ENCODE data around the gene BICC1.
"Not testable (repeated sequence)": the region's sequence is repeated elsewhere in the genome, so short reads cannot be mapped to it uniquely, and the experiment has no call there.

BICC1 gene

DNA sequence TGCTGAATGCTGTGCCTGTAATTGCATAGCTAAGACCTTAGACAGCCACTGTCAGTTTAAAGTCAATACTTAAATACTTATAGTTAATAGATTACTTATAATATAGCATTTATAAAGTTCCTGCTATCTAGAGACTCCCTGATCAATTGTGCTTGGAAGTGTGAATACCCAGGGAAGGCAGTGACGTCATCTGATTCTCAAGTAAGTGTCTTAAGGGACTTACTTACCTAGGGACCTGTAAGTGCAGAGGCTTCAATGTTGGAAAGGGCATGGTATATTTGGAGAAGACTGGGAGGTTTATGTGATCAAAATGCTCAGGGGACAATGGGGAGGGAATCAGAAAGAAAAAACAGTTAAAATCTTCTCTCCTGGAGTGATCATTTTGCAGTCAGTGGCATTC is 55.0 kb downstream of the BICC1 start:
- no peak for DNase-seq

DNA sequence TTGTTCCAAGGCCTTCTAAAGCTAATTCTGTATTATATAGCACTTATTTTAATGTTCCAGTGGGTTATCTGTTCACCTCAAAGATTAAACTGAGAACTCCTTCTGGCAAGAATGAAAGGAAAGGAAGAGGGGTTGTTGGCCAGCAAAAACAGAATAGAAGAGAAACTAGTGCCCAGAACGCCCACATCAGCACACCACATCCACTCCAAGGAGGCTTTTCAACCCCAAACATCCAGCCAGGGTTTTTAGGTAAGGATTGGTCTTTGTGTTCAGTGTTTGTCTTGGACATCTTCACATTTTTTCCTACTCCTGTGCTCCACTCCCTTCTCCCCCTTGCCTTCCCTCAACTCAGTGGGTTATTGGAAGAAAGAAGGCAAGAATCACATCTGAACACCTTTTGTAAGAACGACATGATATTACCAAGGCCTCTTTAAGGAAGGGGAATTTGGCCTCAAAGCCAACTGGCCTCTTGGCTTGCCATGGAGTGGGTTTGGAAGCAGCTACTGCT is 55.8 kb downstream of the BICC1 start:
- no peak for DNase-seq

DNA sequence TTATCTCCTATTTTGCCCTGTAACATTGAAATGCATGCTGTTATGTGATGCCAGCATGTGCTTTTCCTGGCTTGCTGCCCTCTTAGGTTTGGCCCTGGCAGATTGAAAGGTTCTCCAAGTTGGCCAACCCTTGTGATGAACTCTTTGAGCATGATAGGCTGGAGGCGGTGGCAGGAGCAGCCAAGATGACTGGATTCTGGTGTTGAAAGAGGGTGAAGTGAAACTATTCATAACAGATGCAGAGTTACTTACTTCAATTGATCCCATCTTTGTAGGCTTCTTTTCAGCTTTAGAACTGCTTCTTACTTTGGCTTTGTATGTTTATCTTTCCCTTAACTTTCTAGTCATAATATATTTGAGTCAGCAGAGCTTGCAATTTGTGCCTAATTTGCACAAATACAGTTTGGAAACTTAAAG is 57.6 kb downstream of the BICC1 start:
- no peak for DNase-seq

DNA sequence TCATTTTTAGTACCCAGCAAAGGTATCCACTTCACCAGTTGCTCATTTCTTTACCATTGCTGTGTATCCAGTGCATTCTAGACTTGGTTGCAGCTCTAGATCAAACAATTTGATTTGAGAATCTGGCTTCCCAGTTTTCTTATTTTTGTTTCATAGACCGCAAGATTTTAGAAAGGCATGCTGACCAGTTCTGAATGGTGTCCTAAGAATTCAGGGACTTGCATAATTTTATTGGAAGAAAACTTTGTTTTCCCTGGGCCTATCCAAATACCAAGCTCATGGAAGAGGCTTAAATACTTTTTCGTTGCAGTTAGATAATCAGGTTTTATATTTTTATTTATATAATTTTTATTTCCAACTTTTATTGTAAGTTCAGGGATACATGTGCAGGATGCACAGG is 58.3 kb downstream of the BICC1 start:
- DNase-seq = no peak

DNA sequence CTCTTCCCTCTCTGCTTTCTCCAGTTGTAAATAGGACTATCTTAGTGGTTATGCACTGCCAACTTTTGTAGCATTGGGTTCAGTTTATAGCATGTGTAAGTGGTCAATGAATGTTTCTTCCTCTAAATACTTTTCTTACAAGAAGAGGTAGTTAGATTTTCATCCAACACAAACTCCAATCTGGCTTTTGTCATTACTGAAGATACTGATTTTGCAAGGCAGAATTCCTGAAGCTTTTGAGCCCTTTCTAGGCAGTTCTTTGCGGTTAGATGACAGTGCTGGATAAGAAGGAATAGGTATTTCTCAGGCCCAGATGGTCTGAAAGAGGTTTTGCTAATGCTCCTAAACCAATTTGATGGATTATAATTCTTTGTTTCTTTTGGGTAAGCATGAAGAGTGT is 60.5 kb downstream of the BICC1 start:
- DNase-seq = no peak

DNA sequence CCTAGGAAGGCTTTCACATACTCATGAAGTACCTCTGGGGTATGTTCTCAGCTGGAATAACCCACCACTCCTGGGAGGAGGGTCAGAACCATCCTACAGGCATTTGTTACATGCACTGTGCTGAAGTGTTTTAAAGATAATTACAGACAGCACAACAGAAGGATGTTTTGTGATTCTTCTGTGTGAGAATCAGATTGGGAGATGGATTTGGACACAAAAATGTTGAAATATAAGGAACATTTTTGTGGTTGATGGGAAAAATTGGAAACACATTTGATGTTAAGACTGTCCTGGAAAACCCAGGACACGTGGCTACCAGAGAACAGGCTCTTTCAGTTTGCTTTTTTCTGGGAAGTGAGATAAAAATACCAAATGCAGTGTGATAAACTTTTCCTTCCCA is 61.4 kb downstream of the BICC1 start:
- DNase-seq = no peak

DNA sequence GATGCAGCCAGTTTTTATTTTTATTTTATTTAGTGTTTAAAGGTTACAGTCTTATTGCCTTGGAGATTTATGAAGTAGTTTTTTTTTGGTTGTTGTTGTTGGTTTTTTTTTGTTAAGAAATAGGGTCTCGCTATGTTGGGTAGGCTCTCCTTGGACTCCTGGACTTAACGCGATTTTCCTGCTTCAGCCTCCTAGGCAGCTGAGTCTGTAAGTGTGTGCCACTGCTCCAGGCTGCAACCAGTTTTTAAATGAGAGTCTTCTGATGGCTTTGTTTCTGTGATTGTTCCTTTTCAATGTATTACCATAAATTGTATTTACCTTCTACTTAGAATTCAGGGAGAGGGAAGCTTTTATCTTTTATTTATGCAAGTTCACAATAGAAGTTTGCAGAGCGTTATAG is 62.8 kb downstream of the BICC1 start:
- no peak for DNase-seq

DNA sequence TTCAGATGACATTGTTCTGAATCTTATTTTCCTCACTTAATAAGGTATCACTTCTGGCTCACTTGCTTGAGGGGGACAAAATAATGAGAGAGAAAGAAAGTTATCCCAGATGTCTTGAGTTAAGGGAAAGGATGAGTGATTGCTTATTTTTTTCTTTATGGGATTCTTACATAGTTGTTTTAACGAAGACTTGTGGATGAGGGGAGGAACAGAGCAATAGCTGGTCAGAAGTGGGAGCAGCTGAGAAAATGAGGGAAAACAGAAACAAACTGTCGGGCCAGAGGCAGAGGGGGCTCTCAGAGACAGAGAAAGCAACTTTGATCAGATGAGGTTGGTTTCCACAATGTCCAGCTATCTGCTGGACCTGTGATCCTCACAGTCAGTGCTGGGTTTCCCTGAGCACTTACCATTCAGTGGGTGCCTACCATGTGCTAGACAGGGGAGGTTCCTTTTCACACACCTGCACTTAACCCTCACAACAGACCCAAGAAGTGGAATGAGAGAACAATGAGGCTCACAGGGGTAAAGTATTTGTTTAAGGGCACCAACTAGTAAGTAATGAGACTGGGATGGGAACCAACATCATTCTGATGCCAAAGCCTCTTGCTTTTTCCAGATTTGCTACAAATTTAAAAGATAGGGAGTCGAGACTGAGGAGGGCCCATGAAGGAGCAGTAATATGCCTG is 64.2 kb downstream of the BICC1 start:
- DNase-seq = no peak

DNA sequence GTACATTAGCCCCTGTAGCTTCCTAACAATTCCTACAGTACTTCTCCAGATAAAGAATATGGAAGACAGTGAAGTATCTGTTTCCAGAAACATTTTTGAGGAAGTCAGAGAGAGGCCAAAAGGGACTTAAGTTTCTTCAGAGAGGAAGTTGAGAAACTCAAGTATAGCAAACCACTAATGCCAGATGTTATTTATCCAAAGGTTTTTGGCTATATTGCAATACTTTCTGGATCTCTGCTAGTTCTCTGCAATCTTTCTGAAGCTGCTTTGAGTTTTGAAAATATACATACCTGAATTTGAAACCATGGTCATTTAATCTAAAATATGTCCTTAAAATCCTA is 64.7 kb downstream of the BICC1 start:
- no peak for DNase-seq

DNA sequence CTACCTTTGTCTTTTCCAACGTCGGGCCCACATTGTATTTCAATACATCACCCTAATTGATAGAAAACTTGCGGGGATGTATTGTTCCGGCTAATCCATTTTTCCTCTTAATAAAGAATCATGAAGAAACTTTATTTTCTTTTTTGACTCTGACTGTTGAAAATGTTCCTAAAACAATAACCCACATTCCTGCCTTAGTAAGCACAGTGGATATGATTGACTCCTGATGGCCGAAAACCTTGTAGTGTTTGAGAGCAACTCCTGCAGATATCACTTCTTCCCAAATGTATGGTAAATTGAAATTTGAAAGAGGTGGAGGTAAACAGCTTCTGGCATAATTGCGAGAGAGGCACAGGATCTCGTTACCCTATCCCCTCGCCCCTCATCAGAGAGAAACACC is 65.7 kb downstream of the BICC1 start:
- DNase-seq = no peak

DNA sequence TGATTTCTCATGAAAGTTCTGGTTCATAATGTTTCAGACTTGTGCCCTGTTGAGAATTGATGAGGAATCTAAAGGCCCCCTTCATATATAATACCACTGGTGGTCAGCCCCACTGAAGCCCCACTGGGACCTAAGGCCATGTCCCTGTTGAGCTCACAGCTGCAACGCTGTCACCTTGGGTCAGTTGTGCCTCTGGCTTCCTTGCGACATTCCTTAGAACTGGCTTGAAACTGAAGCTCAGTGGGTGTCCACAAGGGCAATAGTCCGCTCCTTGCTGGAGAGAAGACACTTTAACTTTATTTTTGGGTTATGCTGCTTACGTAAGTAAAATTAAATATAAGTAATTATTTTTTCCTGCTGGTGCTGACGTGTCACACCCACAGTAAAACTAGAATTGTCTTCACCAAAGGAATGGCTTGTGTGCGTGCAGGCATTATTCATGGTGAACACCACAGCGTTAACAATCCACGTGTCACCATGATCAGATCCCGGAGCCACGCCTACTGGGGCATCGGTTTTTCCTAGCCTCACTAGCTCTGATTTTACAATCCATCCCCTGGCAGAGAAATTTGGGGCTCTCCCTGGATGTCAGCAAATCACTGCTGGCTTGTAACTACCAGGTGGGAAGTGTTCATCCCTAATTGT is 66.5 kb downstream of the BICC1 start:
- no peak for DNase-seq

DNA sequence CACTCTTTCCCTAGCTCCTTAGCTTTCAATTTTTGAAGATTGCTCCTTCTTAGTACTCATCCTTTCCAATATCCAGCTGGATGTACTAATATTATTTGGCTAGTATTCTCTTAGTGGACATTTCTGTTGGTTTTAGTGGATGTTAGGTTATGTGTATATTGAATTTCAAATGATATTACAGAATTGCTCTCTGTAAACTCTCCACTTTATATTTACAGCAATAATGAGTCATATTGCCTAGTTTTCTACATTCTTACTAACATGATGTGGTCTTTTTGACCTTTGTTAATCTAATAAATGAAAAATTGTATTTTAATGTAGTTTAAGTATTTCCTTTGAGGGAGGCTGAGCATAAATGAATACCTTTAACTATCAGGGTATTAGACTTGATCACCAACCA is 69.4 kb downstream of the BICC1 start:
- DNase-seq = no peak

DNA sequence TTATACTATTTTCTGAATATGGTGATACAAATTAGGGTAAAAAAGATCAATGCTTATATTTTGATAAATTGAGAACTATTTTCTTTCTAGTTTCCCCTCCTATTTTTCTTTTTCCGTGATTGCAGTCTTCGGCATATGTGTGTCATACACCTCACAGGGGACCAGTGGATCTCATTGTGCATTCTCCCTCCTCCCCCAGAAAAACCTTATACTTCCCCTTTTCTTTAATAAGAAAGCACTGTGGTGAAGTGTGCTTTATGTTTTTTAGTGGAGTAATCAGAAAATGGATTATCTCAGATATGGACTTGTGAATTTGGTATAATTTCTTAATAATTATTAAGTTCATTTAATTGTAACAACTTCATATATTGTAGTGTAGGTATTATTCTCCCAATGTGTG is 72.8 kb downstream of the BICC1 start:
- no peak for DNase-seq

DNA sequence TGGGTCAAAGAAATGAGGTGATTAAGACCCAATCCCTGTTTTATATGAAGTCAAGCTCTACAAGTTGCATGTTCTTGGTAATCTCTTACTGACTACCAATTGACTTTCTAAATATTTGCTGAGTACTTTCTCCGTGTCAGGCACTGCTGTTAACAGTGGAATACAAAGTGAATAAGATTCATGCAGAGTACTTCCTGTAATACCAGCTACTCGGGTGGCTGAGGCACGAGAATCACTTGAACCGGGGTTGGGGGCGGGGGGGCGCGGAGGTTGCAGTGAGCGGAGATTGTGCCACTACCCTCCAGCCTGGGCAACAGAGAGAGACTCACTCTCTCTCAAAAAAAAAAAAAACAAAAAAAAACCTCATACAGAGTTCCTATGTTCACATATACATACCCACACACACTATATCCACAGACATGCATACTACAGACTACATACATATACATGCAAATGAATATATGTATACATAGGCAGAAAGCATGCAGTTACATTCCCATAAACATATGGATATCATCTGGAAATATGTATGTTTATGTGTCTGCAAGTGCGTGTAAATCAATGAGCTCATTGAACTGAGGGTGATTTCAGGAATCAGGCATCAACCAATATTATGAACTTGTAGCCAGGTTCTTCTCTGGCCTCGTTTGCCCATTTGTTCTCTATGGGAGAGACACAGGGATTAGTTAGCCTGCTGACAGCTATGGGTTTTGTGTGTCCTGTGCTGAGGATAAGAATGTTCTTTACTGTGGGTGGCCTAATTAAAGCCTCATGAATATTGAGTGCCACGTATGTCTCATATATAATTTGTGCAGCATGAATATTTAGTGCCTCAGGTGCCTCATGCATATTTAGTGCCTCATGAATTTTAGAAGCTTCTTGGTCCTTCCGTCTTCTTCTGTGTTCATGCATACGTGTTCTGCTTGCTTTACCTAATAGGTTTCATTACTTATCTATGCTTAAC is 73.9 kb downstream of the BICC1 start:
- DNase-seq = no peak

DNA sequence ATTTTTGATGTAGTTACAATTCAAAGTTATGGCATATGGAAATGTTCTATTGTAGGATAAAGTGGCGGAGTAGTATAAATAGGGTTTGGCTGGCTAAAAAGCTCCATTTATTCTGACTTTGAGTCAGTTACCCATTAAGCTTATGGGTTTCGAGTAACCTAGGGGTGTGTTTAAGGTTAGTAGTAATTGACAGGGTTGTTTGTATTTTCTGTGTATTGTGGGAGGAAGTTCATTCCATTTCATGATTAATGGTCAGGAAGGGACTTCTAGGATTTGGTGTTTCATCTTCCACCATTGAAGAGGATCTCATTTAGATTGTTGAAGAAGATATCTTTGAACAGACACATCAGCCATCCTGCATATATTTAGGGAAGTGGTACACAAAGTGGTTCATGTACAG is 75.0 kb downstream of the BICC1 start:
- no peak for DNase-seq

DNA sequence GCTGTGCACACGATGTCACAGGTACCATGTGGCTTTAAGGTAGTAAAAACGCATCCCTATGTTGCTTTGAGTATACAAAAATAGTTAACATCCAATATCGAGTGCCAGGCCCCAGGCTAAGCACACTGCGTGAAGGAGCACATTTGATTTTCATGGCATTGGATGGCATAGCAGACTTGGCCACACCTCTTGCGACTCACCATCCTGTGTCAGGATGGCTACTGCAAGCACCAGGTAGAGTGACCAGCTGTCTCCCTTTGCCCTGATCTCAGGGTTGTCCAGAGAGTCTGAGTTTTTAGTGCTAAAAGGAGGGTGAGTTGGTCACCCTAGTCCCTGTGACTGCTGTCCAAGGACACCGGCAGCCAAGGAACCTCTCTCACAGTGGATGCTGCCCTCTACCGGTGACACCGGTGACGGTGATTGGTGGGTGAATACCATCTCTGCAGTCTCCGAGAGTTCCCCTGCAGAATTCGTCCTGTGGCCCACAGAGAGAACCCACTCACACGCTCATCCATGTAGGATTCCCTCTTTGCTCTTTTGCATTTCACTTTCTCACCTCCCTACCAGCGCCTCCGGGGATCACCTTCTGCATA is 76.1 kb downstream of the BICC1 start:
- DNase-seq = no peak

DNA sequence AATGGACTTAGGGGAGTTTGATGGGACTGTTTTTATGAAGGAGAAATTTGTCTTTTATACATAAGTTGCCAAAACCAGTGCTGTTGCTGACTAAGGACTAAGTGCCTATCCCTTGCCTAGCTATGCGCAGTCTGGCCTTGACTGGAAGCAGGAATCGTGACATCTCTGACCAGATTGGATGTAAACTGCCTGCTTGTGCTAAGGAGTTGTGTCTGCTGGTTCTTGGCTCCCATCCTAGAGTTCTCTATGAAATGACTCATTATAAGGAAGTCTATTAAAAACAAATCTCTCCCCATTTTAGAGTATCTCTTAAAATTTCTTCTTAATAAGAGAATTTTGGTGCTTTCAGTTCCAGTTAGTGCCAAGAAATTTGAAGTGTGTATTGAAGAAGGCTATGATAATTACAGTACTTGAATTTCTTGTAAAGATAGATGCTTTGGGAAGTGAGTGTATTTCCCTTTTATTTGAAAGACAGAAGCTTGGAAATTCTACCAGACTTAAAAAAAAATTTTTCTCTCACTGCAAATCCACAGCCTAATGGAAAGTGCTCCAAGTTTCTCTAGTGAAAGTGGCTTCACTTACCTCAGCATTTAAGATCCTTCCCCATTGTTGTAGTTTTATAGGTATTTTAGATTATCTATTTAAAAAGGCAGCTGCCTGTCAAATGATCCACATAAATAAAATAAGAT is 77.6 kb downstream of the BICC1 start:
- DNase-seq = no peak

DNA sequence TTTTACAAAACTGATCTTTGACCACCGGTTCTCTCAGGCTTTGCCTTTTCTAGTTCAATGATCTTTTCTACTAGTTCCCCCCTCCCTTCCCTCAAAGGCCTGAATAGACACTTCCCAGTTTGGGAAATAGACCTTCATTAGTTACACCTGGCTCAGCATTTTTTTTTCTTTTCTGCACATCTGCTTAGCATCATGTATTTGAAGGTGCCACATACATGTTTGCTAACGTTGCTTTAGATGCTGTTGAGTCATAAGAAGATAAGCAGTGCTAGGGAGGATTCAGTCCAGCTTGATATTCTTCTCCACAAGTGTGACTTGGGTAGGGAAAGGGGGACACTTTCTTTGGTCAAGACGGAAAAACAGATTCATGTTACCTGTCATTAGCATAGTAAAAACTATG is 78.3 kb downstream of the BICC1 start:
- DNase-seq = no peak

DNA sequence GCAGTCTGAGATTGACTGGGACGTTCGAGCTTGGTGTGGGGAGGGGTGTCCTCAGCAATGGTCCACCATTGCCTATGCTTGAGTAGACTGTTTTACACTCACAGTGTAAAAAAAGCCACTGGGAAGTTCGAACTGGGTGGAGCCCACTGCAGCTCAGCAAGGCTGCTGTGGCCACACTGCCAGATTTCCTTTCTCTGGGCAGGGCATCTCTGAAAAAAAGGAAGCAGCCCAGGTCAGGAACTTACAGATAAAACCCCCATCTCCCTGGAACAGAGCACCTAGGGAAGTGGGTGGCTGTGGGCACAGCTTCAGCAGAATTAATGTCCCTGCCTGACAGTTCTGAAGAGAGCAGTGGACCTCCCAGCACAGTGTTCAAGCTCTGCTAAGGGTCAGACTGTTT is 80.3 kb downstream of the BICC1 start:
- DNase-seq = no peak

DNA sequence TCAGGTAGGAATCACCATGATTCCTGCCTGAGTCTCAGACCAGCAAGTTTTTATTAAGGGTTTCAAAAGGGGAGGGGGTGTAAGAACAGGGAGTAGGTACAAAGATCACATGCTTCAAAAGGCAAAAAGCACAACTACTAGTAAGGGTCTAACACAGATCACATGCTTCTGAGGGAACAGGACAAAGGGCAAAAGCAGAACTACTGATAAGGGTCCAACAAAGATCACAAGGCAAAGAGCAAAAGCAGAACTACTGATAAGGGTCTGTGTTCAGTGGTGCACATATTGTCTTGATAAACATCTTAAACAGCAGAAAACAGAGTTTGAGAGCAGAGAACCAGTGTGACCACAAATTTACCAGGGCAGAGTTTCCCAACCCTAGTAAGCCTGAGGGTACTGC is 84.5 kb downstream of the BICC1 start:
- not testable (repeated sequence) for DNase-seq

DNA sequence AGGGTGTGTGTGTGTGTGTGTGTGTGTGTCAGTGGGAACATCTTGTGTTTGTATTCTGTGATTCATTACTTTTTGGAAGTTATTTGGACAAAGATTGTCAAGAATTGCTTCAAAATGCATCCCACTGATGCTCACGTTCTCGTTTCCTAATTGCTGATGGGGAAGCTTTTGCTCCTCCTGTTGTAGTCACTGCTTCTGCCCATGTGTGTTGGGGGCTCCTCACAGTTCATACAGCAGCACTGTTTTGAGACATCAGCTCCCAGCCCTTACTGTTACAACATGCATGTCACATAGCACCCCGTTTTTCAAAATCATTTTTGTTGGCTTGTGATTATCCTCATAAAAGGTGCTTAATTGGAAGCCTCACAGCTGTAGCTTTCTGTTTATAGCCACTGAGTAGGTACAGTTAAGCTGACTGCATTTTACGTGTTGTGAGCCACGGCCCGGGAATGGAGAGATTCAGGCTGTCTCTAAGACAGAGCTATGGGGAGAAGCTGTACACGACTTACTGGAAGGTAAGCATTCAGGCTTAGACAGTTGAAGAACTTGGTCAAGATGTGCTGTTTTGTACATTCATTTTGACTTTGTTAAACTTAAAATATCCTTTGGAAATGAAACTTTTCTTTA is 87.4 kb downstream of the BICC1 start:
- DNase-seq = no peak

DNA sequence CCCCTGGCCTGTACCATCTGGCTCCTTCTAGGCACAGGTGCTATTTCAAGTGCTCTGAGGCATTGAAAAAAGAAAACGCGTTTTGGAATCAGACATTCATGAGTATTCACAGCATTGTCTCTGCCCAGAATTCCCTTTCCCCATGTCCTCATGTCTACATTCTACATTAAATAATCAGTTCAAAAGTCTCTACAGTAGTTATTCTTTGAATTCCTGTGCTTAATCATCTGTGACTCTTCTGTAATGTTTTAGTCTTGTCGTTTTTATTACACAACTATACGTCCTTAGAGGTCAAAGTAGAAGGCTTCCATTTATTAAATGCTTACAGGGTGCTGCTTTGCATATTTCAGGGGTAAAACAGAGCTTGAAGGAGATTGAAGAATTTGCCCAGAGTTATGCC is 95.7 kb downstream of the BICC1 start:
- no peak for DNase-seq

Data from hematopoietic multipotent progenitor cell treated with erythropoietin and hydrocortisone succinate and interleukin-3 and kit ligand, for 8 days (in vitro differentiated cells).